CD4-positive, alpha-beta T cell (primary cell): Measurements from ENCODE around the gene MAP3K14. TPM values are rescaled to one million over a fixed set of nuclear protein-coding genes. Genes with fewer than 3 reads are reported as not detected.

Experiments used
- ATAC-seq: fragments of 200-7000 bp; cut with Tn5 transposase; one replicate; pipeline ENCODE4 v1.10.0; 2022; ENCODE audit warnings: mild to moderate bottlenecking; ENCODE audit not compliant: poor library complexity
- CTCF ChIA-PET: fragments of 350-600 bp; sonication (Branson Sonifier 250); formaldehyde crosslinking; loops from one replicate; lab custom pipeline; 2021; ENCODE audit warnings: antibody characterized with exemption, inconsistent platforms; lab: Charles Lee
- POLR2A ChIA-PET: fragments of 350-600 bp; sonication (Branson Sonifier 250); formaldehyde crosslinking; loops from one replicate; lab custom pipeline; 2021; ENCODE audit warnings: antibody characterized with exemption, inconsistent platforms; lab: Charles Lee
- DNase-seq, 14 experiments: peaks; one replicate each; pipeline ENCODE4 v3.0.0-alpha.2; 2013 to 2020; ENCODE audit warnings: mixed read lengths in 2 of 14
- H3K27ac ChIP-seq, 2 donors: one replicate each; pipeline versions ENCODE4 v1.5.1 to v1.7.0; 2013; ENCODE audit warnings: low read length in 2 of 2, low read depth in 1 of 2, mild to moderate bottlenecking in 1 of 2
- H3K27me3 ChIP-seq, 2 experiments: 1 replicate in 1 of 2; 2 replicates in 1 of 2; pipeline versions ENCODE4 v1.6.1 to v1.7.0; 2013; ENCODE audit warnings: low read length in 2 of 2, control low read depth in 1 of 2, mild to moderate bottlenecking in 1 of 2, moderate library complexity in 1 of 2; ENCODE audit not compliant: insufficient read depth in 2 of 2, control insufficient read depth in 1 of 2
- H3K36me3 ChIP-seq: one replicate; pipeline ENCODE4 v1.6.1; 2013; ENCODE audit warnings: low read length, control low read depth; ENCODE audit not compliant: insufficient read depth
- H3K4me1 ChIP-seq: one replicate; pipeline ENCODE4 v1.6.1; 2013; ENCODE audit warnings: low read length, control low read depth; ENCODE audit not compliant: insufficient read depth
- H3K4me3 ChIP-seq: one replicate; pipeline ENCODE4 v1.5.1; 2013; ENCODE audit warnings: mild to moderate bottlenecking, low read length, moderate library complexity
- H3K9me3 ChIP-seq, 2 experiments: 1 replicate in 1 of 2; 2 replicates in 1 of 2; pipeline versions ENCODE4 v1.6.1 to v1.7.0; 2013; ENCODE audit warnings: low read length in 2 of 2, mild to moderate bottlenecking in 2 of 2, control low read depth in 1 of 2, moderate library complexity in 1 of 2; ENCODE audit not compliant: control insufficient read depth in 1 of 2, insufficient read depth in 1 of 2
- H3K27ac Mint-ChIP-seq: one replicate; pipeline ENCODE4 v1.8.0; 2020; ENCODE audit warnings: mixed read lengths
- H3K27me3 Mint-ChIP-seq: one replicate; pipeline ENCODE4 v1.8.0; 2021; ENCODE audit warnings: mixed read lengths
- H3K36me3 Mint-ChIP-seq: one replicate; pipeline ENCODE4 v1.8.0; 2021; ENCODE audit warnings: low read depth, mixed read lengths
- H3K4me1 Mint-ChIP-seq: one replicate; pipeline ENCODE4 v1.8.0; 2021; ENCODE audit warnings: low read depth, mixed read lengths
- H3K4me3 Mint-ChIP-seq: one replicate; pipeline ENCODE4 v1.8.0; 2020; ENCODE audit warnings: mild to moderate bottlenecking, mixed read lengths
- H3K9me3 Mint-ChIP-seq: one replicate; pipeline ENCODE4 v1.8.0; 2020; ENCODE audit warnings: mixed read lengths
- CTCF ChIP-seq: fragments of 200-600 bp; IDR thresholded peaks from one replicate; pipeline ENCODE4 v1.8.0; 2022; ENCODE audit warnings: antibody characterized with exemption, mild to moderate bottlenecking
- intact Hi-C, 2 experiments: fragments of 100-400 bp; cut with DNase I in 1 of 2; cut with micrococcal nuclease in 1 of 2; formaldehyde crosslinking; loops; one replicate each; pipeline versions ENCODE4 v1.15.1 to v1.9.0; 2023 to 2025; cut with DNase I, micrococcal nuclease
- total RNA-seq, 174 experiments: library from RNA in 2 of 174; stranded (reverse) in 2 of 174; gene quantifications; one replicate each; pipeline ENCODE4 v1.2.3 and lab custom pipeline; 2021 to 2026

MAP3K14 gene
- total RNA-seq, 2 experiments from 2014 or later: 41.4 to 46.5 TPM

DNA sequence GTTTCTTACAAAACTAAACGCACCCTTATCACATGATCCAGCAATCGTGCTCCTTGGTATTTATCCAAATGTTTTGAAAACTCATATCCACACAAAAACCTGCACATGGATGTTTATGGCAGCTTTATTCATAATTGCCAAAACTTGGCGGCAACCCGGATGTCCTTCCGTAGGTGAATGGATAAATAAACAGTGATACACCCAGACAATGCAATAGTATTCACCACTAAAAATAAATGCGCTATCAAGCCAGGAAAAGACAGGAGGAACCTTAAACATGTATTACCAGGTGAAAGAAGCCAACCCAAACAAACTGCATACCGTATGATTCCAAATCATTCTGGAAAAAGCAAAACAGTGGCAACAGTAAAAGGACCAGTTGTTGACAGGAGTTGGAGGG, 64.9 kb downstream of the MAP3K14 start:
- peaks cover 24% of the 10 kb centered on the region for H3K36me3 ChIP-seq
- ATAC-seq (no peak), DNase-seq (no peak)
- ChIA-PET POLR2A (no interaction called here), CTCF (no interaction called here)
- H3K4me3 ChIP-seq: no peak overlapping the region
- Mint-ChIP-seq H3K27ac (peak overlapping the region; percentile 100), H3K36me3 (peaks cover 54% of the 10 kb centered on the region), H3K9me3 (no peaks in the 10 kb centered on the region), H3K4me1 (peaks cover 80% of the 10 kb centered on the region), H3K4me3 (no peak overlapping the region), H3K27me3 (no peaks in the 10 kb centered on the region)
- H3K4me1 ChIP-seq: peaks cover 81% of the 10 kb centered on the region
- TF ChIP-seq CTCF: no peak
- H3K9me3 ChIP-seq: no peaks in the 10 kb centered on the region
- no peak overlapping the region for H3K27ac ChIP-seq
- no peaks in the 10 kb centered on the region for H3K27me3 ChIP-seq
- intact Hi-C loops: no loop called here

DNA sequence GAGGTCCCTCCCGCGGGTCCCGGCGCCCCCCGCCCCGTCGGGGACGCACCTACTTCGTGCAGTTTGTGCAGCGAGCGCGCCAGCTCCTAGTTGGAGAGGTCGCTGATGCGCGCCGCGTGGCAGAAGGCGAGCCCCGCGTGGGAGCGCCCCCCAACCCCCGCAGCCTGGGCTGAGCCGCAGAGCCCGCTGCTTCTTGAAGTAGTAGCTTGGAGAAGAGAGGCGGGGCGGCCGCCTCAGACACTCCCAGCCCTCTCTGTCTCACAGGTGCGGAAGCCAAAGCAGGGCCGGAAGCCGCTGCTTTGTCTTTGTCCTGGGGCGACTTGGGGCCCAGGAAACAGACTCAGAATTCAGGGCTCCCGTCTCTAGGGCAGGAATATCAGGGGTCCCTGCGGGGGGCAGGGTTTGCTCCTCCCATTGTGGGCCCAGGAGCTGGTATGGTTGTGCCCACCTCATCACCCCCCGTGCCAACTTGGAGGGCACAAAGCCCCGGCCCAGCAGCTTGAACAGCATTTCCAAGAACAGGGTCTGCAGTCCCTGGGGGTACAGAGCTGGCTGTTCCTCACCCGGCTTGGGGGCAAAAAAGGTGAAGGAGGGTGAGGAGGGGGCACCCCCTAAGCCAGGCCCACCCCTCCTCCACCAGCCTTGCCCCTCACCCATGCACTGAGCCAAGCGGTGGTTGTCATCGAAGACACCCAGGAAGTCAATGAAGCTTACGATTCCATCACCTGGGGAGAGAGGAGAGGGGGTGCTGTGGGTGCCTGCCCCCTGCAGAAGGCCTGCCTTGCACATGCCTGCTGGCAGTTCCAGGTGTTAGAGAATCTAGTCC, 68.5 kb downstream of the MAP3K14 start:
- Histone ChIP-seq H3K27ac (peak overlapping the region; percentile 90 to 96), H3K27me3 (no peaks in the 10 kb centered on the region), H3K4me1 (peaks cover 89% of the 10 kb centered on the region), H3K9me3 (no peaks in the 10 kb centered on the region), H3K36me3 (peaks cover 60% of the 10 kb centered on the region), H3K4me3 (peak overlapping the region; percentile 75)
- Mint-ChIP-seq H3K4me3 (peak overlapping the region; percentile 93), H3K27ac (peak overlapping the region; percentile 100), H3K4me1 (peaks cover 75% of the 10 kb centered on the region), H3K9me3 (no peaks in the 10 kb centered on the region), H3K36me3 (peaks cover 87% of the 10 kb centered on the region), H3K27me3 (no peaks in the 10 kb centered on the region)
- peak; percentile 74 to 93 (median 83) for DNase-seq
- POLR2A ChIA-PET: interaction anchor here (0.9 to 12.4 kb wide), 23 partner anchors 10 to 349 kb away, joined by 3 to 346 read pairs (median 7); partner anchors contain the start of genes ACBD4, EFTUD2, FMNL1 and HEXIM1
- peak; percentile 74 for ATAC-seq
- intact Hi-C loops: loop anchor here in 1 of 2 experiments (1.0 kb wide), 1 partner anchor 22 kb away; no protein-coding TSS in a partner anchor
- no peak for TF ChIP-seq CTCF
- CTCF ChIA-PET: interaction anchor here (1.0 to 2.9 kb wide), 8 partner anchors 9 to 137 kb away, joined by 3 to 15 read pairs (median 10); partner anchors contain the start of gene ACBD4

GRCh38 chr17:45247429-45248131, 69.2 kb downstream of the MAP3K14 start:
- CTCF ChIA-PET: interaction anchor here (0.7 to 3.3 kb wide), 16 partner anchors 9 to 138 kb away, joined by 3 to 16 read pairs (median 4); partner anchors contain the start of genes ACBD4, FMNL1 and MAP3K14
- H3K36me3 ChIP-seq: peaks cover 67% of the 10 kb centered on the region
- peak overlapping the region; percentile 90 to 96 for H3K27ac ChIP-seq
- H3K9me3 ChIP-seq: no peaks in the 10 kb centered on the region
- no peak for TF ChIP-seq CTCF
- no peaks in the 10 kb centered on the region for H3K27me3 ChIP-seq
- peaks cover 87% of the 10 kb centered on the region for H3K36me3 Mint-ChIP-seq
- intact Hi-C loops: loop anchor here (1.0 to 2.0 kb wide), 3 partner anchors 21 to 69 kb away; partner anchors contain the start of gene MAP3K14 (in 2 of the 2)
- DNase-seq: peak; percentile 88 to 99 (median 96)
- H3K4me1 ChIP-seq: peaks cover 87% of the 10 kb centered on the region
- no peaks in the 10 kb centered on the region for H3K27me3 Mint-ChIP-seq
- peak; percentile 74 for ATAC-seq
- peak overlapping the region; percentile 75 for H3K4me3 ChIP-seq
- H3K4me1 Mint-ChIP-seq: peaks cover 68% of the 10 kb centered on the region
- H3K4me3 Mint-ChIP-seq: peak overlapping the region; percentile 93
- POLR2A ChIA-PET: interaction anchor here (0.6 to 12.4 kb wide), 21 partner anchors 9 to 1940 kb away, joined by 3 to 346 read pairs (median 7); partner anchors contain the start of genes ACBD4, FMNL1, HEXIM1 and HEXIM2
- H3K27ac Mint-ChIP-seq: peak overlapping the region; percentile 100
- no peaks in the 10 kb centered on the region for H3K9me3 Mint-ChIP-seq
